LNCaP clone FGC (cell line): ENCODE results near the gene CCDC40.
A peak's percentile ranks its signal among the peaks of the same experiment; 100 is the strongest.

Source experiments
- DNase-seq: peaks from one replicate; pipeline ENCODE4 v3.0.0-alpha.2; 2011; ENCODE audit warnings: low read depth
- H3K4me3 ChIP-seq: 2 replicates; pipeline ENCODE4 v1.5.1; 2011; ENCODE audit warnings: mild to moderate bottlenecking, low read depth, low read length, control low read depth
- CTCF ChIP-seq: IDR thresholded peaks from 2 replicates; pipeline ENCODE4 v1.5.1; 2012; ENCODE audit warnings: mild to moderate bottlenecking; ENCODE audit not compliant: control insufficient read depth, insufficient read depth; ENCODE audit errors: extremely low read depth

CCDC40 gene

DNA sequence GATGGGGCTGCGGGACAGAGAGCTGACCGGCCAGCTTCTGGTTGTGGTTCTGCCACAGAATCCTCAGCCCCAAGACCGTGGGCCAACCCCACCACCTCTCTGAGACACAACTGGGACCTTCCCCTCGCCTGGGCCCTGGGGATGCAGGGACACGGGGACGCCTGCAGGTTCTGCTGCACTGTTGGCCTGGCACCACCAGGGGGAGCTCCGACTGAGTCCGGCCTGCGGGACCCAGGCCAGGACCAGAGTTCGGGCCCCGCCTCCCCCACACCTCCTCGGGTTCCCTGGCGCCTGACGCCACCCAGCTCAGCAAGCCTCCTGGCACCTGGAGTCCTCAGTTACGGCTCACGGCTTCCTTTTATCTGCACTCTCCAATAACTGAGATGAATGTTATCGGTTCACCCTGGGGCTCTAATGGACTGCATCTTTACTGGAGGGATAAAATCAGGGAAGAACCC lies 28.0 kb upstream of the CCDC40 start:
- no peak overlapping the region for H3K4me3 ChIP-seq
- DNase-seq, result peak; percentile 64
- TF ChIP-seq CTCF, result peak; percentile 93

DNA sequence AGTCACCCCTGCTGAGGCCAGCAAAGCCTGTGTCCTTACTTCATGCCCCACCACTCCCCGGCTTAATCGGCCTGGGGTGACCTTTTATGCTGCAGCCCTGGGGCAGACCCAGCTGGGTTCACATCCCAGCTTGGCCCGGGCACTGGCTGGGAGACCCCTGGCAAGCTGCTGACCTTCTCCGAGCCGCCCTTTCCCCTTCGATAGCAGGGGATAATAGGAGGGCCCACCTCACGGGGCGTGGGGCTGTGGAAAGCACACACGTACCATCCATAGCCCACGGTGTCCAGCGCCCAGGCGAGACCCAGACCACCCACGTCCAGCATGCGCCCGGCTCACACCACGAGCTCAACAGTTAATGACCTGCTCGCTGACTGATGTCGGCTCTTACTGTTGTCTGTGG lies 27.6 kb upstream of the CCDC40 start:
- no peak for TF ChIP-seq CTCF
- no peak for DNase-seq
- no peak overlapping the region for H3K4me3 ChIP-seq

- no peak for DNase-seq
- no peak overlapping the region for H3K4me3 ChIP-seq
- no peak for TF ChIP-seq CTCF
Observed at GRCh38 chr17:80009391-80010282, 26.8 kb upstream of the CCDC40 start.

- no peak for DNase-seq
- no peak for TF ChIP-seq CTCF
- no peak overlapping the region for H3K4me3 ChIP-seq
Observed at GRCh38 chr17:80010283-80010858, 26.1 kb upstream of the CCDC40 start.

- no peak for TF ChIP-seq CTCF
- H3K4me3 ChIP-seq, result no peak overlapping the region
- no peak for DNase-seq
Observed at GRCh38 chr17:80011989-80012555, 24.4 kb upstream of the CCDC40 start.

DNA sequence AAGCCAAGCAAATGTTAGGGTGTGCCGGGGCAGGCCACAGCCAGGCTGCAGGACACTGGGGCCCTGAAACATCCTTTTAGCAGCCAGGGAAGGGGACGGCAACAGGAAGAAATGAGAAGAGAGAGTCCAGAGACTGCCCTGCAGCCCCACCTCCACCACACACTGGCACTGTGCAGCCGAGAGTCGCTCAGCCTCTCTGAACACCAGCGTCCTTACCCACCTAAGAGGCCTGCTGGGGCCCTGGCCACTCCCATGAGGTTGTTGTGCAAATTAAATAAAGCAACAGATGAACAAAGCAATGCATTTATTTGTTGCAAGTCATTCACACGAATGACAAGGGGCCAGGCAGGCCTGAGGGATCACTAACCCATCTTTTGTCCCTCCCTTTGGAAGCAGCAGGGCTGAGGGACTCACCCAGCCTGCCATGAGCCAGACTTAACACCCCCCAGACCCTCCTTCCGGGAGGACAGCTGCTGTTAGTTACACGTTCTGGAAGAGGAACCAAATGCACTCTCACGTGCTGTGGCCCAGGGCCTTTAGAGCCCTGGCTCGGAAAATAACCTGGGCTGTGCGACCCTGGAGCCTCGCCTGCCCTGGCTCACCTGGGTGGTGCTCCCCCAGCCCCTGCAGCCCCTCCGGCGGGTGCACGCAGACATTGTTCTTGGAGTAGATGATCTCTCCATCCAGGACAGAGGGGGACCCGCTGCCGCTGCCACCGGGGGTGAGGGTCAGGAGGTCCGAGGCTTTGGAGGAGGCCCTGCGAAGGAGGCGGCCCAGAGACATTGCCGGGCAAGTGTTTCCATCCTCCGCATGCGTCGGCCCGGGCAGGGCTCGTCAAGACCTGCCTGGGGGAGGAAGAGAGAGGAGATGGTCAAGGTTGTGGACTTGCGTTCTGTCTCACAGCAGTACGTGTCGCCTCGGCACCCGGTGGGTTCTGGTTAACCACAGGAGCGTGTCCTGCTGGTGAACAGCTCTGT lies 23.4 kb upstream of the CCDC40 start:
- no peak overlapping the region for H3K4me3 ChIP-seq
- TF ChIP-seq CTCF, result no peak

More for the DNA sequence above, 23.4 kb upstream of the CCDC40 start:
- DNase-seq, result no peak
